Kidney epithelial cell (primary cell): ENCODE results near the gene TOPORS. TPM values are rescaled to one million over a fixed set of nuclear protein-coding genes. Genes with fewer than 3 reads are reported as not detected.
"Not testable (repeated sequence)": the region's sequence is repeated elsewhere in the genome, so short reads cannot be mapped to it uniquely, and the experiment has no call there.

ENCODE experiments used
- DNase-seq: peaks from one replicate; pipeline ENCODE4 v3.0.0-alpha.2; 2010; ENCODE audit warnings: low read depth
- H3K27me3 ChIP-seq: 2 replicates; pipeline ENCODE4 v1.6.0; 2011; ENCODE audit warnings: low read length; ENCODE audit not compliant: control insufficient read depth, insufficient read depth
- H3K36me3 ChIP-seq: 2 replicates; pipeline ENCODE4 v1.5.1; 2011; ENCODE audit warnings: low read length; ENCODE audit not compliant: control insufficient read depth, insufficient read depth
- H3K4me3 ChIP-seq: 2 replicates; pipeline ENCODE4 v1.5.1; 2011; ENCODE audit warnings: low read depth, mild to moderate bottlenecking, control low read depth, low read length
- total RNA-seq: library from RNA; depleted of rRNA; stranded (reverse); fragments of >200 nt; gene quantifications from 2 replicates; pipeline ENCODE4 v1.2.3, GENCODE V29; 2015
- TF ChIP-seq, protein P1 (sequence below): IDR thresholded peaks from 2 replicates; pipeline ENCODE4 v1.5.1; 2011; ENCODE audit warnings: mild to moderate bottlenecking, moderate library complexity, low read length, control low read depth, inconsistent platforms; ENCODE audit not compliant: insufficient read depth, poor library complexity, severe bottlenecking

Gene TOPORS
- total RNA-seq, 1 donor from 2014 or later, result 15.4 TPM

- TF ChIP-seq, protein P1, sequence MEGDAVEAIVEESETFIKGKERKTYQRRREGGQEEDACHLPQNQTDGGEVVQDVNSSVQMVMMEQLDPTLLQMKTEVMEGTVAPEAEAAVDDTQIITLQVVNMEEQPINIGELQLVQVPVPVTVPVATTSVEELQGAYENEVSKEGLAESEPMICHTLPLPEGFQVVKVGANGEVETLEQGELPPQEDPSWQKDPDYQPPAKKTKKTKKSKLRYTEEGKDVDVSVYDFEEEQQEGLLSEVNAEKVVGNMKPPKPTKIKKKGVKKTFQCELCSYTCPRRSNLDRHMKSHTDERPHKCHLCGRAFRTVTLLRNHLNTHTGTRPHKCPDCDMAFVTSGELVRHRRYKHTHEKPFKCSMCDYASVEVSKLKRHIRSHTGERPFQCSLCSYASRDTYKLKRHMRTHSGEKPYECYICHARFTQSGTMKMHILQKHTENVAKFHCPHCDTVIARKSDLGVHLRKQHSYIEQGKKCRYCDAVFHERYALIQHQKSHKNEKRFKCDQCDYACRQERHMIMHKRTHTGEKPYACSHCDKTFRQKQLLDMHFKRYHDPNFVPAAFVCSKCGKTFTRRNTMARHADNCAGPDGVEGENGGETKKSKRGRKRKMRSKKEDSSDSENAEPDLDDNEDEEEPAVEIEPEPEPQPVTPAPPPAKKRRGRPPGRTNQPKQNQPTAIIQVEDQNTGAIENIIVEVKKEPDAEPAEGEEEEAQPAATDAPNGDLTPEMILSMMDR, result no peak
- peak overlapping the region; percentile 60 for H3K4me3 ChIP-seq
- DNase-seq, result no peak
- H3K36me3 ChIP-seq, result no peaks in the 10 kb centered on the region
- H3K27me3 ChIP-seq, result no peaks in the 10 kb centered on the region
Observed at GRCh38 chr9:32524892-32525708, 27.3 kb downstream of the TOPORS start.

DNA sequence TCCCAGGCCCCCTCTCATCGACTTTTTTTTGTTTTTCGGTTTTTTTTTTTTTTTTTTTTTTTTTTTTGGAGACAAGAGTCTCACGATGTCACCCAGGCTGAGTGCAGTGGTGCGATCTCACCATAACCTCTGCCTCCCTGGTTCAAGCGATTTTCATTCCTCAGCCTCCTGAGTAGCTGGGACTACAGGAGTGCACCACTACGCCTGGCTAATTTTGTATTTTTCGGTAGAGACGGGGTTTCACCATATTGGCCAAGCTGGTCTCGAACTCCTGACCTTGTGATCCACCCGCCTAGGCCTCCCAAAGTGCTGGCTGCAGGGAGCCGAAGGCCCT is 27.9 kb downstream of the TOPORS start:
- not testable (repeated sequence) for H3K27me3 ChIP-seq, DNase-seq, H3K36me3 ChIP-seq
- peak overlapping the region; percentile 60 for H3K4me3 ChIP-seq

- DNase-seq, result no peak
- H3K4me3 ChIP-seq, result no peak overlapping the region
- H3K36me3 ChIP-seq, result no peaks in the 10 kb centered on the region
- no peaks in the 10 kb centered on the region for H3K27me3 ChIP-seq
- TF ChIP-seq, protein P1, result no peak
Observed at GRCh38 chr9:32523910-32524309, 28.5 kb downstream of the TOPORS start.

- no peak for DNase-seq
- Histone ChIP-seq H3K36me3 (no peaks in the 10 kb centered on the region), H3K4me3 (no peak overlapping the region), H3K27me3 (no peaks in the 10 kb centered on the region)
- TF ChIP-seq, protein P1, result no peak
Observed at GRCh38 chr9:32518276-32518675, 34.1 kb downstream of the TOPORS start.

GRCh38 chr9:32516241-32516640 is 36.1 kb downstream of the TOPORS start:
- TF ChIP-seq, protein P1, result no peak
- Histone ChIP-seq H3K4me3 (no peak overlapping the region), H3K36me3 (no peaks in the 10 kb centered on the region), H3K27me3 (no peaks in the 10 kb centered on the region)
- no peak for DNase-seq

DNA sequence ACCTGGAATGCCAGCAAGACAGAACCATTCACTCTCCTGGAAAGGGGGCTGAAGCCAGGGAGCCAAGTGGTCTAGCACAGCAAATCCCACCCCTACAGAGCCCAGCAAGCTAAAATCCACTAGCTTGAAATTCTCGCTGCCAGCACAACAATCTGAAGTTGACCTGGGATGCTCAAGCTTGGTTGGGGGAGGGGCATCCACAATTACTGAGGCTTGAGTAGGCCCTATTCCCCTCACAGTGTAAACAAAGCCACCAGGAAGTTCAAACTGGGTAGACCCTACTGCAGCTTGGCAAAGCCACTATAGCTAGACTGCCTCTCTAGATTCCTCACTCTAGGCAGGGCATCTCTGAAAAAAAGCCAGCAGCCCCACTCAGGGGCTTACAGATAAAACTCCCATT is 43.7 kb downstream of the TOPORS start:
- no peaks in the 10 kb centered on the region for H3K27me3 ChIP-seq
- no peak overlapping the region for H3K4me3 ChIP-seq
- H3K36me3 ChIP-seq, result no peaks in the 10 kb centered on the region
- TF ChIP-seq, protein P1, result no peak
- DNase-seq, result no peak
